GM12892 (cell line): ENCODE data around the gene RUNDC3A.
"Not testable (repeated sequence)": the region's sequence is repeated elsewhere in the genome, so short reads cannot be mapped to it uniquely, and the experiment has no call there.

Source experiments
- POLR2A ChIP-seq: IDR thresholded peaks from 2 replicates; pipeline ENCODE4 v1.6.1; 2011; ENCODE audit warnings: low read depth, low read length, control low read depth
- POLR2AphosphoS5 ChIP-seq: IDR thresholded peaks from 2 replicates; pipeline ENCODE4 v1.6.1; 2011; ENCODE audit warnings: low read depth, low read length, control low read depth

DNA sequence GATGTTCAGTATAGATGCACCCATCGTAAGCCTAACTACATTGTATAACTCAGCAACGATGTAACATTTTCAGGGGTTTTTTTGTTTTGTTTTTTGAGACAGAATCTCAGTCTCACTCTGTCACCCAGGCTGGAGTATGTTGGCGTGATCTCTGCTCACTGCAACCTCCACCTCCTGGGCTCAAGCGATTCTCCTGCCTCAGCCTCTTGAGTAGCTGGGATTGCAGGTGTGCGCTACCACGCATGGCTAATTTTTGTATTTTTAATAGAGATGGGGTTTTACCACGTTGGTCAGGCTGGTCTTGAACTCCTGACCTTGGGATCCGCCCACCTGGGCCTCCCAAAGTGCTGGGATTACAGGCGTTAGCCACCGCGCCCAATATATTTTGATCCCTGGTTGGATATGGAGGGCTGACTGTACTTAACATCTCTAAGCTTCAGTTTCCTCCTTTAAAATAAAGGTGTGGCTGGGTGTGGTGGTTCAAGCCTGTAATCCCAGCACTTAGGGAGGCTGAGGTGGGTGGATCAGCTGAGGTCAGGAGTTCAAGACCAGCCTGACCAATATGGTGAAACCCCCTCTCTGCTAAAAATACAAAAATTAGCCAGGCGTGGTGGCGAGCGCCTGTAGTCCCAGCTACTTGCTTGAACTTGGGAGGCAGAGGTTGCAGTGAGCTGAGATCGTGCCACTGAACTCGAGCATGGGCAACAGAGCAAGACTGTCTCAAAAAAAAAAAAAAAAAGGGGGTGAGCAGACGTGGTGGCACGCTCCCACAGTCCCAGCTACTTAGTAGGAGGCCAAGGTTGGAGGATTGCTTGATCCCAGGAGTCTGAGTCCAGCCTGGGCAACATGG lies 39.0 kb downstream of the RUNDC3A start:
- not testable (repeated sequence) for TF ChIP-seq POLR2A, POLR2AphosphoS5
